Ishikawa (cell line): ENCODE measurements around the gene SOX6.

ENCODE experiments used
- CEBPB ChIP-seq: IDR thresholded peaks from 2 replicates; pipeline ENCODE4 v1.6.1; 2012
- CREB1 ChIP-seq: IDR thresholded peaks from 2 replicates; pipeline ENCODE4 v1.6.1; 2012; ENCODE audit warnings: low read depth
- EGR1 ChIP-seq: IDR thresholded peaks from 2 replicates; pipeline ENCODE4 v1.6.1; 2012
- EP300 ChIP-seq: IDR thresholded peaks from 2 replicates; pipeline ENCODE4 v1.6.1; 2012; ENCODE audit warnings: borderline replicate concordance
- FOXM1 ChIP-seq: IDR thresholded peaks from 2 replicates; pipeline ENCODE4 v1.6.1; 2012; ENCODE audit warnings: low read depth, borderline replicate concordance
- MAX ChIP-seq: IDR thresholded peaks from 2 replicates; pipeline ENCODE4 v1.6.1; 2012
- NFIC ChIP-seq: IDR thresholded peaks from 2 replicates; pipeline ENCODE4 v1.6.1; 2012
- RAD21 ChIP-seq: IDR thresholded peaks from 2 replicates; pipeline ENCODE4 v1.6.1; 2012; ENCODE audit warnings: low read depth
- REST ChIP-seq: IDR thresholded peaks from 2 replicates; pipeline ENCODE4 v1.6.1; 2012; ENCODE audit warnings: low read depth, mild to moderate bottlenecking
- TAF1 ChIP-seq: IDR thresholded peaks from 2 replicates; pipeline ENCODE4 v1.6.1; 2012; ENCODE audit warnings: low read depth, mild to moderate bottlenecking
- TCF12 ChIP-seq: IDR thresholded peaks from 2 replicates; pipeline ENCODE4 v1.6.1; 2012; ENCODE audit warnings: low read depth
- TEAD4 ChIP-seq: IDR thresholded peaks from 2 replicates; pipeline ENCODE4 v1.6.1; 2012
- YY1 ChIP-seq: IDR thresholded peaks from 2 replicates; pipeline ENCODE4 v1.6.1; 2012; ENCODE audit warnings: low read depth
- ZBTB7A ChIP-seq: IDR thresholded peaks from 2 replicates; pipeline ENCODE4 v1.6.1; 2012; ENCODE audit warnings: low read depth
- TF ChIP-seq, protein P1 (sequence below): IDR thresholded peaks from 2 replicates; pipeline ENCODE4 v1.6.1; 2012

SOX6 gene

GRCh38 chr11:16356057-16356760 lies at the start of gene SOX6:
Gene SOX6, minus strand, starts transcription at chr11:16356546. Its CDS starts 15,298 bp downstream, at chr11:16341248.
- TF ChIP-seq NFIC (no peak), TCF12 (no peak), EGR1 (no peak), EP300 (no peak), RAD21 (no peak), CREB1 (no peak), ZBTB7A (no peak), REST (no peak), CEBPB (no peak), TEAD4 (no peak), MAX (no peak), FOXM1 (no peak), TAF1 (no peak), YY1 (no peak)
- TF ChIP-seq, protein P1, sequence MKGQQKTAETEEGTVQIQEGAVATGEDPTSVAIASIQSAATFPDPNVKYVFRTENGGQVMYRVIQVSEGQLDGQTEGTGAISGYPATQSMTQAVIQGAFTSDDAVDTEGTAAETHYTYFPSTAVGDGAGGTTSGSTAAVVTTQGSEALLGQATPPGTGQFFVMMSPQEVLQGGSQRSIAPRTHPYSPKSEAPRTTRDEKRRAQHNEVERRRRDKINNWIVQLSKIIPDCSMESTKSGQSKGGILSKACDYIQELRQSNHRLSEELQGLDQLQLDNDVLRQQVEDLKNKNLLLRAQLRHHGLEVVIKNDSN: no peak

DNA sequence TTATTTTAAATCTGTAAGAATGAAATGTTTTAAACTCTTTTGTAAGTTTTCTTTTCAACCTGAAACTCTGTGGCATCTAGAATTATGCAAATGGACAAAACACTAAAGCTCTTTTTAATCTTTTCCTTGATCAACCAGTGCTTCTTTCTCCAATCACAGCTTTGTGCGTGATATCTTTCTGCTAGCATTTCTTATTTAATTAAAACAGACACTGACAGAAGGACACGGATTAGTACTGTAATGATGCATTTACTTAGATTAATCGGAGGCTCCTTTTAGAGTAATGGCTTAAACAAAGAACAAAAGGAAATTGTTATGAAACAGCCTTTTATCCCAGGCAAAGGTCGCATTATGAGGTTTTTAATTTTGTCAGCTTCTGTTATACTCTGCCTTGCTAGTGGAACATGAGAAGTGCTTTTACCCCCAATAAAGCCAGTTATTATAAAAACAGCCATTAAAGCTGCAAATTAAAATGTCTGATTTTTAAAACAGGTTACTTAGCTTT lies 48.5 kb upstream of the SOX6 start:
- TF ChIP-seq REST (no peak), MAX (no peak), FOXM1 (no peak), CEBPB (no peak), TCF12 (no peak), EP300 (no peak), RAD21 (no peak), YY1 (no peak), TEAD4 (no peak), CREB1 (no peak), ZBTB7A (no peak), NFIC (no peak), EGR1 (no peak), TAF1 (no peak)
- TF ChIP-seq, protein P1: no peak

DNA sequence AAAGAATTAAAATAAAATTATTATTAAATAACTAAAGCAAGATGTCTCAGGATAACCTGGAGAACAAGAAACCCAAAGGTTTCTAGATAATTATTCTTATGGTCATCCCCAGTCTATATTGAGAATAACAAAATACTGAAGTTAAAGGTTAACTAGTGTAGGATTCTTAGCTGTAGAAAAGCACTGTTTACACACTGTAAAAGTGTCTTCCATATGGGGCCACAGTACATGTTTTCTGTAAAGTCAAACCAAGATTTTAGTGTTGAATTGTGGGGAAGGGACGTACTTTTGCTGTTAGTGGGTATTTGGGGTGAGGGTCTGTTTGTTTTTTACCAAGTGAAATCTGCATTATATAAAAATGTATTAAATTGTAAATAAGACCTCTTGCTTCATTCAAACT lies 47.5 kb upstream of the SOX6 start:
- TF ChIP-seq MAX: no peak
- TF ChIP-seq TAF1: no peak
- TF ChIP-seq EGR1: no peak
- TF ChIP-seq RAD21: no peak
- TF ChIP-seq EP300: no peak
- TF ChIP-seq TEAD4: no peak
- TF ChIP-seq ZBTB7A: no peak
- no peak for TF ChIP-seq CEBPB
- no peak for TF ChIP-seq TCF12
- no peak for TF ChIP-seq NFIC
- no peak for TF ChIP-seq YY1
- TF ChIP-seq REST: no peak
- no peak for TF ChIP-seq CREB1
- TF ChIP-seq FOXM1: no peak
- TF ChIP-seq, protein P1: no peak
